NCI-H2196 treated with DMSO at 0.1 percent for 48 hours (cell line): ENCODE data around the gene AHDC1.
A peak's percentile ranks its signal among the peaks of the same experiment; 100 is the strongest.

Source experiments
- DNase-seq: peaks from one replicate; lab custom pipeline; 2025; ENCODE audit not compliant: unreplicated experiment; lab: John Stamatoyannopoulos, UW

The AHDC1 gene

DNA sequence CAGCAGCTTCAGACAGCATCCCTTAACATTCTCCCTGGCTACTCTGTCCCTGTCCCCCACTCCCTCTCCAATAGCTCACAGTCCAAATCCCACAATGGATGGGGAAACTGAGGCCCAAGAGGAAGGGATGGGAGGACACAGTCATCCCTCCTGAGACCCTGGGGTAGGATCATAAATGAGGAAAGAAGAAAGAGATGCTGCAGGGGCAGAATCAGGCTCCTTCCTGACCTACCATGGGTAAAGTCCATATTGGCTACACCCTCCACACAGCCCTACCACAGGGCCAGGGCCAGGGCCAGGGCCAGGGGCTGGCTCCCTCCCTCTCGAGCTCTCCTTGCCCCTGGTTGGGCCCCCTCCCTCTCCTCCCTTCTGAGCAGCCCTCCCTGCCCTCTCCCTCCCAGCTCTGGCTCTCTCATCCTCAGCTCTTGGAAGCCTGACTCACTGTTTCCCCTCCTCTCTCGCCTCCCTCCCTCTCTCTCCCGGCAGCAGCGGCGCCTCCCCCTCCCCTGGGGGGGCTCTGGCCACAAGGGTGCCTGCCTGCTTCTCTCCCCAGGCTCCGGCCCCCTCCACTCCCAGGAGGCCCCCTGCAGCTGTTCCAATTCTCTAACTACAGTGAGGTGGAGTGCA, 4.9 kb downstream of the AHDC1 start:
- peak; percentile 42 for DNase-seq

- no peak for DNase-seq
Measured at GRCh38 chr1:27598295-27598687, 5.7 kb downstream of the AHDC1 start.

- DNase-seq, result no peak
Measured at GRCh38 chr1:27597516-27598294, 6.2 kb downstream of the AHDC1 start.

GRCh38 chr1:27596986-27597385, 7.0 kb downstream of the AHDC1 start:
- no peak for DNase-seq

- no peak for DNase-seq
Measured at GRCh38 chr1:27596261-27596660, 7.7 kb downstream of the AHDC1 start.

DNA sequence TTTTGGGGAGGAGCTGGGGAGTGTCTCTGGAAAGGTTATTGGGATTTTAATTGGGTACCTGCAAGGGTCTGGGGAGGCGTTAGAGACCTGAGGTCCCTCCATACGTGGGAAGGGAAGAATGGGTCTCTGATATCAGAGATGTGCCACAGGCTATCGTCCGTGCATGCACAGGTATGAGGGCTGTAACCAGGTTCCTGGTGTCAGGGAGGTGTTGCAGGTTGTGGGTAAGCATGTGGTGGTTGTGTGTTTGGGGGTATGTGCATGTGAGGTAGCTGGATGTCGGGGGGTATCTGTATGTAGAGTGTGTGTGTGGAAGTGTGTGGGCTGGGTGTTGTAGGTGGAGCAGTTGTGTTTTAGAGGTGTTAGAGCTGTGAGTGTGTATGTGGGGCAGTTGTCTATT, 8.3 kb downstream of the AHDC1 start:
- no peak for DNase-seq

DNA sequence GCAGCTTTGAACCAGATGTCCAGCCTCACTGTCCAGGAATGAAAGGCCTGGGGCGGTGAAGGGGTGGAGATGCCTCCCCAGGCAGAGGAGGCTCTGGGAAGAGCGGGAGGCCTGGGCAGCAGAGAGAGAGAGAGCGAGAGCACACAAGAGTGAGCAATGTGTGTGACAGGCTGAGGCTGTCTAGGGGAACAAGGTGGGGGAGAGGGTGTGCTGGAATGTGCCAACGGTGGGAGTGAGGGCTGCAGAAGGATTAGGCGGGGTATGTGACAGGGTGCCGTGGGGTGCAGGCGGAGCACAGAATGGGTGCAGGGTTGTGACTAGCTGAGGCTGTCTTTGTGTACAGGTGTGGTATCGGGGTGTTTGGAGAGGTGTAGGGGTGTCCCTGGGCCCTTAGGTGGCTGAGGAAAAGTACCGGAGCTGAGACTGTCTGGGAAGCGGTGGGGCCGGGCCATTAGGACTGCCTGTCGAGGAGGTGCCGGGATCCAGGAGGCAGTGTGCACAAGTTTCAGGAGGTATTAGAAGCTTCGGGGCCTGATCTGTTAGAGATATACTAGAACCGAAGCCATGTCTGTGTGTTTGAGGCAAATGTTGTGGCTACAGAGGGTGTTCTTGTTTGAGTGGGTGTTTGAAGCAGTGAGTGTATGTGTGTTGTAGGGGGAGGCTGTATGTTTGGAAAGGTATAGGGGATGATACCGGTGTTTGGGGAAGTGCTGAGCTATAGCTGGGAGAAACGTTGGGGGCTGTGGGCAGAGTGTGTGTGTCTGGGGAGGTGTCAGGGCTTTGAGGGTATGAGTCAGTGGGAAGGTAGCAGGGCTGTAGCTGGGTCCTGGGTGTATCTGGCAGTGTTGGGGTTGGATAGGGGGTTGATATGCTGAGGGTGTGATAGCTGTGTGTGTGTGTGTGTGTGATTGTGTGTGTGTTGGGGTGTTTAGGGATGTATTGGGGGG, 9.1 kb downstream of the AHDC1 start:
- no peak for DNase-seq

DNA sequence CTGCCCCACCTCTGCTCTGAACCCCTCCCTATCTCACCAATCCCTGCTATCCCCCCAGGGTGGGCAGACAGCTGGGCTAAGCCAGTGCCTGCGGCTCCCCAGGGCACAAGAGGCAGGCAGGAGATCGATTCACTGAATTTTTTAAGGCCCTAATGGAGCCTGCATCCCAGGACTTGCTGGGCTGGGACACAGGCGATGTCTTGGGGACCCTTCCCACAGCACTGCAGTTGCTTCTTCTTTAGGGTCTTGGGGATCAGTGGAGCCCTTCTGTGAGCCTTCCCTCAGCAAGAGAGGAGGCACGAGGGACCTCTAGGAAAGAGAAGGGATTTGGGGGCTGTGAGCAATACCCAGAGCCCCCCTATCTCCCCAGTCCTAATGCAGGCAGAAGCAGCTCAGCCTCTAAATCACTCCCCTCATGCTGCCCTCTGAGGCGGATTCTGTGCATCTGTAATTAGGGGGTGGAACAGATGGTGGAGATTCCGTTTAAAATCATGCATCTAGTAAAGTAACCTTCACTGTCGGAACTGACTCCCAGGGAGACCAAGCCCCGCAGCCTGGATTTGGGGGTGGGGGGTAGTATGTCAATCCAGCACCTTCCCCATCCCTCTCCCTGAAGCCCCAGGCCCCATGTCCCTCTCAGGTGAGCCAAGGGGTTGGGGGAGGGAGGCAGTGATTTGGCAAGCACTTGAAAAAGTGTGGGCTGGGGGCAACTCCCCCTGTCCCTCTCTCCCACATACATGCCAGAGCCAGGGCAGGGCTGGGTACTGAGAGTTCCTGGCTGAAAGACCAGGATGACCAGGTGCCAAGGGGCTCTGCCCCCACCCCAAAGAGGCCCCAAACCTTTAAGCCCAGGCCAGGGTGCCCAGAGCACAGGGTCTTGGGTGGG, 10.0 kb downstream of the AHDC1 start:
- no peak for DNase-seq

DNA sequence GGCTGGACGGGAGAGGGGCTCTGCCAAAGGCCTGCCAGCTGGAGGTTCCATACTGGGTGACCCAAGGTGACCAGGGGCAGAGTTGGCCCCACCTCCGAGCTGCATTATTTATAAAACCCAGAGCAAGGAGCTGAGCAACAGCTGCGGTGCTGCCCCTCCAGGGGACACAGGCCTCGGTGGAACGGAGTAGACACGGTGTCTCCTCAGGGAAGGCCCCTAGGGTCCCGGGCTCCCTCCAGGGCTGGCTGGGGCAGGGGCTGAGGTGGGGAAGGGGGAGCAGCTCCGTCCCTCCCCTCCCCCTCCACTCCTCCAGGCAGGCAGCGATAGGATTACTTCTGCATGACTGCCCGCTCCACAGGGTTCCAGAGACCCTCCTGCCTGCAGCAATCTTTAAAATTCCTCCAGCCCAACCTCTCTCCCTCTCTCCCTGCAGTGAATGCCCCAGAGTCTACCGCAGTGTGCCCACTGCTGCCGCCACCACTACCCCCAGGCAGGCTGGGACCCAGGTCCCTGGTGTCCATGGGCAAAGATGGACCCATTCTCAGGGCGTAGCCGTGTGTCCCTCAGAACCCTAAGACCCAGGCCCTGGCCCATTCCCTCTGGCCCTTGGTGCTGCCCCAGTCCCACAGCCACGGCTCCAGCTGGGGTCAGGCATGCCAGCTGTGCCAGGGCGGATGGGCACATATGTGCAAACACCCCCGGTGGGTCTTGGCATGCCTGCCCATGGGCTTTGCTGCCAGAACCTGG, 10.8 kb downstream of the AHDC1 start:
- DNase-seq, result no peak

GRCh38 chr1:27592232-27592930, 11.6 kb downstream of the AHDC1 start:
- DNase-seq, result no peak

- no peak for DNase-seq
Measured at GRCh38 chr1:27591622-27592021, 12.3 kb downstream of the AHDC1 start.

- no peak for DNase-seq
Measured at GRCh38 chr1:27590917-27591508, 12.9 kb downstream of the AHDC1 start.

DNA sequence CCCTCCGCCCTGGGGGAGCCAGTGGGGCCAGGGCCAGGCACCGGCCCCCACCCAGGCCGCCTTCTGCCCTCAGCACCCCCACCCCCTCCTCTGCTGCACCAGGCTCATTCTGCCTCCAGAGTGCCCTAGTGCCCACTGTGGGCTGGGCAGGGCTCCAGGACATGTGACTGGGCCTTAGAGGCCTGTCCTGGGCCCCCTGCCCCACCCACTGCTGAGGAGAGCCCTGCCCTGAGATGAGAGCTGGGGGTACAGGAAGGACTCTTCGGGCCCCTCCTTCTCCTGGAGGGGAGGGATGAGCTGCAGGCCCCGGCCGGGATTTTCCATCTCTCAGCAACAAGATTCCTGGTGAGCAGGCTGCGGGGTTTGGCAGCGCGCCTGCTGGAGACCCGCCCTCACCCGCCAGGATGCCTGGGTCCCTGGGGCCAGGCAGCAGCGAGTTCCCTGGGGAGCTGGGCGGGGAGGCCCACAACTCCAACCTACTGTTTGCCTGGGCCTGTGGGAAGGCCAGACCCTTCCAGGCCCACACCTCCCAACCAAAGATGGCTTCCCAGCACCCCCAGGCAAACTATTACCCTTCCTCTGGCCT, 14.0 kb downstream of the AHDC1 start:
- peak; percentile 32 for DNase-seq

DNA sequence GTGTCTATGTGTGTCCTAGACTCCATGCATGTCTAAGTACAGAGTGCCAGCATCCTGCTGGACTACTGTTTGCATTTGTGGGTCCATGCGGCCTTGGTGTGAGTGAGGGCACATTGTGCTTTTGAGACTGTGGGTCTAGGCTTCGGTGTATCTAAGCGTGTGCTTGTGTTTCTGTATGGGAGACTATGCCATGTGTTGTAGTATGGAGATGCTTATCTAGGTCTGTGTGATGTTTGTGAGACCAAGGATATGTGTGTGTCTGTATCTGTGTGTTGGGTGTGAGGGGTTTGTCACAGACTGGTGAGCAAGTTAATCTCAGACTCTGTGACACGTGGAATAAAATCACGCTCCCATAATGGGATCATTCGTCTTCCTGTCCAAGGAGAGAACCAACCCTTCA, 14.5 kb downstream of the AHDC1 start:
- no peak for DNase-seq

GRCh38 chr1:27588256-27589232, 15.4 kb downstream of the AHDC1 start:
- DNase-seq, result no peak

- DNase-seq, result no peak
Measured at GRCh38 chr1:27585684-27586083, 18.3 kb downstream of the AHDC1 start.

DNA sequence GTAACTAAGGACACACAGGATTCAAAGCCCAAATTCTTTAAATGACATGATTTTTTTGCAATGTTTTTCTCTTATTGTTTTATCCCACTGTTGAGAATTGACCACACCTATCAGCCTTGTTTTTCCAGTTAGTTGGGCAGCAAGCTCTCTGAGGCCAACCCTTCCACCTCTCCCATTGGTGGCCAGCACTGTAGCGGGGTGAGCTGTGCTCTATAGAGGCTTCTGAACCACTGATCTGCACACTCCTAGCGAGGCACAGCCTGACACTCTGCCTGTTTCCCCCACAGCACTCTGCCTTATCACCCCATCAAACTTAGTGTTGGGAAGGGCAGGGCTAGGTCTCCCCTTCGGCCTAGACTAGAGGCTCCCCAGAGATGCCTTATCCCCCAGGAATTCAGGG, 19.5 kb downstream of the AHDC1 start:
- DNase-seq, result no peak
